OCI-LY7 (cell line): ENCODE results near the gene C12orf50. TPM values are rescaled to one million over a fixed set of nuclear protein-coding genes. Genes with fewer than 3 reads are reported as not detected.

ENCODE experiments used
- BruUV-seq: library from RNA; stranded (reverse); fragments of 400-500 nt; replicated peaks from 2 replicates; lab custom pipeline; 2021; lab: Mats Ljungman, UMichigan
- CTCF ChIA-PET: fragments of 300-600 bp; sonication (Branson Sonifier 250); formaldehyde crosslinking; loops from one replicate; lab custom pipeline; 2022; ENCODE audit warnings: antibody characterized with exemption; ENCODE audit not compliant: unreplicated experiment; lab: Charles Lee
- POLR2A ChIA-PET: fragments of 300-600 bp; sonication (Branson Sonifier 250); formaldehyde crosslinking; loops from one replicate; lab custom pipeline; 2022; ENCODE audit warnings: antibody characterized with exemption; lab: Charles Lee
- DNase-seq: peaks from one replicate; pipeline ENCODE4 v3.0.0-alpha.2; 2015; ENCODE audit warnings: low spot score
- H2AFZ ChIP-seq: fragments of 200-600 bp; sonication (generic), shearing (Covaris generic); 2 replicates; pipeline ENCODE4 v1.6.1; 2014; ENCODE audit warnings: mild to moderate bottlenecking, antibody characterized with exemption, low read length, moderate library complexity
- H3K27ac ChIP-seq: fragments of 200-600 bp; sonication (generic); 2 replicates; pipeline ENCODE4 v1.5.1; 2014; ENCODE audit warnings: mixed run types, low read depth, mild to moderate bottlenecking, moderate library complexity, low read length, inconsistent platforms; ENCODE audit not compliant: poor library complexity, severe bottlenecking
- H3K36me3 ChIP-seq: fragments of 200-600 bp; sonication (generic); 2 replicates; pipeline ENCODE4 v1.6.1; 2014; ENCODE audit warnings: mild to moderate bottlenecking, antibody characterized with exemption, low read length, moderate library complexity, mixed read lengths; ENCODE audit not compliant: insufficient read depth
- H3K4me1 ChIP-seq: fragments of 200-600 bp; sonication (generic); 2 replicates; pipeline ENCODE4 v1.5.1; 2014; ENCODE audit warnings: mild to moderate bottlenecking, low read length; ENCODE audit not compliant: insufficient read depth, poor library complexity, severe bottlenecking
- H3K4me2 ChIP-seq: fragments of 200-600 bp; sonication (generic); 2 replicates; pipeline ENCODE4 v1.6.1; 2014; ENCODE audit warnings: mild to moderate bottlenecking, low read length
- H3K4me3 ChIP-seq: fragments of 200-600 bp; sonication (generic); 2 replicates; pipeline ENCODE4 v1.5.1; 2014; ENCODE audit warnings: mild to moderate bottlenecking, low read depth, low read length; ENCODE audit not compliant: poor library complexity, severe bottlenecking
- H3K79me2 ChIP-seq: fragments of 200-600 bp; sonication (generic); 2 replicates; pipeline ENCODE4 v1.6.1; 2016; ENCODE audit warnings: low read depth, mild to moderate bottlenecking, low read length, moderate library complexity, mixed read lengths; ENCODE audit not compliant: insufficient read depth
- H3K9me2 ChIP-seq: fragments of 200-600 bp; sonication (generic); 2 replicates; pipeline ENCODE4 v1.6.1; 2016; ENCODE audit warnings: mild to moderate bottlenecking, low read length, mixed read lengths; ENCODE audit not compliant: insufficient read depth
- H3K9me3 ChIP-seq: fragments of 200-600 bp; sonication (generic); 2 replicates; pipeline ENCODE4 v1.6.1; 2014; ENCODE audit warnings: mild to moderate bottlenecking, mixed run types, low read length, mixed read lengths
- H4K20me1 ChIP-seq: fragments of 200-600 bp; sonication (generic); 2 replicates; pipeline ENCODE4 v1.6.1; 2014; ENCODE audit warnings: mild to moderate bottlenecking, antibody characterized with exemption, low read length, moderate library complexity, mixed read lengths; ENCODE audit not compliant: insufficient read depth
- CTCF ChIP-seq: fragments of 200-600 bp; sonication (generic); conservative IDR thresholded peaks from 2 replicates; pipeline ENCODE4 v1.5.1; 2014; ENCODE audit warnings: mild to moderate bottlenecking, antibody characterized with exemption, low read length, moderate library complexity, mixed read lengths
- EZH2phosphoT487 ChIP-seq: fragments of 200-600 bp; sonication (generic); IDR thresholded peaks from 2 replicates; pipeline ENCODE4 v1.6.1; 2018; ENCODE audit warnings: low read depth, borderline replicate concordance, mild to moderate bottlenecking, mixed run types, antibody characterized with exemption, low read length, moderate library complexity, mixed read lengths
- intact Hi-C: fragments of 100-400 bp; cut with micrococcal nuclease; formaldehyde crosslinking; loops from one replicate; pipeline ENCODE4 v1.10.0; 2022; ENCODE audit not compliant: unreplicated experiment
- total RNA-seq, 2 experiments: library from RNA; depleted of rRNA in 1 of 2; stranded (reverse); fragments of >200 nt in 1 of 2; shearing (Covaris generic) in 1 of 2; gene quantifications; 2 replicates each; pipeline ENCODE4 v1.2.3, GENCODE V29; 2014 to 2022

C12orf50 gene
- total RNA-seq, 2 experiments from 2014 or later, result 0.08 TPM; not detected in 1

DNA sequence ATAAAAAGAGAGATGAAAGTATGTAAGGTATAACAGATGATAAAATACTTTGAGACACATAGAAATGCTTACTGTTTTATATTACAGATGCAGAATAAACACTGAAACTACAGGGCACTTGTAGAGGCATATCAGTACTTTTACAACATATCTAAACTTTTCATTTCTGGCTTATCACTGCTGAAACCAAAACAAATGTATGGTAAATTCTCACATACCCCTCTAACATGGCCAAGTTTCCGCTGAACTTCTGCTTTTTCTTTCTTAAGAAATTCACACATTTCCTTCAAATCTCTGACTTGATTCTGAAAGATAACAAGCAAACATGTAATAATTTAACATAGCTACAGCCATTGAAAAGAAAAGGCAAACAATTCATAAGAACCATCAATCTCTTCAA is 33.3 kb upstream of the C12orf50 start:
- Histone ChIP-seq H4K20me1 (no peaks in the 10 kb centered on the region), H3K36me3 (peaks cover 53% of the 10 kb centered on the region), H3K27ac (no peak overlapping the region), H2AFZ (no peak overlapping the region), H3K4me3 (no peak overlapping the region), H3K4me2 (no peak overlapping the region), H3K4me1 (peaks cover 6% of the 10 kb centered on the region), H3K79me2 (no peaks in the 10 kb centered on the region), H3K9me2 (no peaks in the 10 kb centered on the region), H3K9me3 (no peaks in the 10 kb centered on the region)
- CTCF ChIA-PET, result interaction anchor here (0.5 kb wide), 1 partner anchor 29 kb away, joined by 3 read pairs; no protein-coding TSS in a partner anchor
- intact Hi-C loops, result no loop called here
- no peak for DNase-seq
- TF ChIP-seq CTCF, result no peak
- TF ChIP-seq EZH2phosphoT487, result no peak
- POLR2A ChIA-PET, result no interaction called here
- no TSS peak for BruUV-seq

GRCh38 chr12:88058719-88059077 is 29.5 kb upstream of the C12orf50 start:
- Histone ChIP-seq H3K79me2 (no peaks in the 10 kb centered on the region), H3K4me2 (no peak overlapping the region), H2AFZ (no peak overlapping the region), H3K4me1 (no peaks in the 10 kb centered on the region), H3K4me3 (no peak overlapping the region), H3K36me3 (peaks cover 60% of the 10 kb centered on the region), H3K27ac (no peak overlapping the region), H3K9me2 (no peaks in the 10 kb centered on the region), H3K9me3 (no peaks in the 10 kb centered on the region), H4K20me1 (no peaks in the 10 kb centered on the region)
- DNase-seq, result no peak
- no TSS peak for BruUV-seq
- CTCF ChIA-PET, result no interaction called here
- intact Hi-C loops, result no loop called here
- POLR2A ChIA-PET, result interaction anchor here (1.1 kb wide), 1 partner anchor 9 kb away, joined by 3 read pairs; no protein-coding TSS in a partner anchor
- TF ChIP-seq CTCF, result no peak

GRCh38 chr12:88057994-88058718 is 29.0 kb upstream of the C12orf50 start:
- H4K20me1 ChIP-seq, result no peaks in the 10 kb centered on the region
- no peaks in the 10 kb centered on the region for H3K9me3 ChIP-seq
- BruUV-seq, result no TSS peak
- no peak overlapping the region for H3K27ac ChIP-seq
- intact Hi-C loops, result no loop called here
- TF ChIP-seq EZH2phosphoT487 (no peak), CTCF (no peak)
- H3K79me2 ChIP-seq, result no peaks in the 10 kb centered on the region
- H3K4me1 ChIP-seq, result no peaks in the 10 kb centered on the region
- POLR2A ChIA-PET, result interaction anchor here (1.1 kb wide), 1 partner anchor 10 kb away, joined by 3 read pairs; no protein-coding TSS in a partner anchor
- CTCF ChIA-PET, result no interaction called here
- H2AFZ ChIP-seq, result no peak overlapping the region
- peaks cover 59% of the 10 kb centered on the region for H3K36me3 ChIP-seq
- H3K4me2 ChIP-seq, result no peak overlapping the region
- no peak for DNase-seq
- H3K4me3 ChIP-seq, result no peak overlapping the region
- H3K9me2 ChIP-seq, result no peaks in the 10 kb centered on the region
